ENCODE data around the gene ZNFX1.
"Not testable (repeated sequence)": the region's sequence is repeated elsewhere in the genome, so short reads cannot be mapped to it uniquely, and the experiment has no call there.

The ZNFX1 gene

DNA sequence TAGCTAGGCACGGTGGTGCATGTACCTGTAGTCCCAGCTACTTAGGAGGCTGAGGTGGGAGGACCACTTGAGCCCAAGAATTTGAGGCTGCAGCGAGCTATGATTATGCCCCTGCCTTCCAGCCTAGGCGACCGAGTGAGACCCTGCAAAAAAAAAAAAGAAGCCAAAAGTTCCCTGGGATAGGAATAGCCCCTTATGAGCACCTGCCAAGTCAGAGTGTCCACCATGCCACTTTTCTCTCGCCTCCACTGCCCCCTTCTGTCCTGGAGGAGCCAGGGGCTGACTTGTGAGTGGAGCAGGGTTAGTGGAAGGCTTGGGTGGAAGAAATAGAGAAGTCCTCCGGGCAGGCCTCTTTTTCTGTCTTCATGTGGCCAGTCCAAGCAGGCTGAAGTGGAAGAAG lies 70.8 kb downstream of the ZNFX1 start:
- DNase-seq, result peak; percentile 66

DNA sequence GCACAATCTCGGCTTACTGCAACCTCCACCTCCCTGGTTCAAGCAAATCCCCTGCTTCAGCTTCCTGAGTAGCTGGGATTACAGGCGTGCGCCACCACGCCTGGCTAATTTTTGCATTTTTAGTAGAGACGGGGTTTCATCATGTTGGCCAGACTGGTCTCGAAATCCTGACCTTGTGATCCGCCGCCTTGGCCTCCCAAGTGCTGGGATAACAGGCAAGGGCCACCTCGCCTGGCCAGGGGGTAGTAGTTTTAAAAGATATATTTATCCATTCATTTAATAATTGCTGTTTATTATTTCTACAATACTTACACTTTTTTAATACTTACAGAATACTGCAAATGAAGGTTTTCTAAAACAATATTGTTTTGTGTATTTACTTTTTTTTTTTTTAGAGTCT lies 74.1 kb downstream of the ZNFX1 start:
- DNase-seq, result no peak

DNA sequence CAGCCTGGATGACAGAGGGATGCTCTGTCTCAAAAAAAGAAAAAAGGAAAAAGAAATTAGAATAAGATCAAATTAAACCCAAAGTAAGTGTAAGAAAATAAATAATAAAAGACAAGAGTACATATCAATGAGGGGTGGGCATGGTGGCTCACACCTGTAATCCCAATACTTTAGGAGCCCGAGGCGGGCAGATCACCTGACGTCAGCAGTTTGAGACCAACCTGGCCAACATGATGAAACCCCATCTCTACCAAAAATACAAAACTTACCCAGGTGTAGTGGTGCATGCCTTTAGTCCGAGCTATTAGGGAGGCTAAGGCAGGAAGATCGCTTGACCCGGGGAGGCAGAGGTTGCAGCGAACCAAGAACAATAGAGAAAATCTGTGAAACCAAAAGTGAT lies 74.8 kb downstream of the ZNFX1 start:
- DNase-seq, result no peak

DNA sequence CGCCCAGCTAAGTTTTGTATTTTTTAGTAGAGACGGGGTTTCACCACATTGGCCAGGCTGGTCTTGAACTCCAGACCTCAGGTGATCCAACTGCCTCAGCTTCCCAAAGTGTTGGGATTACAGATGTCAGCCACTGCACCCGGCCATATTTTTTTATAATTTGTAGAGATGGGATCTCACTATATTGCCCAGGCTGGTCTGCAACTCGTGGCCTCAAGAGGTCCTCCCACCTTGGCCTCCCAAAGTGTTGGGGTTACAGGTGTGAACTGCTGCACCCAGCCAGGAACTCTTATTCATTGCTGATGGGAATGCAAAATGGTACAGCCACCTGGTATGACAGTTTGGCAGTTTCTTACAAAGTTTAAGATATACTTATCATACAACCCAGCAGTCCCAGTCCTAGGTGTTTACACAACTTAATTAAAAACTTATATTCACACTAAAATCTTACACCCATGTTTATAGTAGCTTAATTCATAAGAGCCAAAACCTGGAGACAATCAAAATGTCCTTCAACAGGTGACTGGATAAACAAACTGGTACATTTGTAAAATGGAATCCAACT lies 78.0 kb downstream of the ZNFX1 start:
- DNase-seq, result no peak

DNA sequence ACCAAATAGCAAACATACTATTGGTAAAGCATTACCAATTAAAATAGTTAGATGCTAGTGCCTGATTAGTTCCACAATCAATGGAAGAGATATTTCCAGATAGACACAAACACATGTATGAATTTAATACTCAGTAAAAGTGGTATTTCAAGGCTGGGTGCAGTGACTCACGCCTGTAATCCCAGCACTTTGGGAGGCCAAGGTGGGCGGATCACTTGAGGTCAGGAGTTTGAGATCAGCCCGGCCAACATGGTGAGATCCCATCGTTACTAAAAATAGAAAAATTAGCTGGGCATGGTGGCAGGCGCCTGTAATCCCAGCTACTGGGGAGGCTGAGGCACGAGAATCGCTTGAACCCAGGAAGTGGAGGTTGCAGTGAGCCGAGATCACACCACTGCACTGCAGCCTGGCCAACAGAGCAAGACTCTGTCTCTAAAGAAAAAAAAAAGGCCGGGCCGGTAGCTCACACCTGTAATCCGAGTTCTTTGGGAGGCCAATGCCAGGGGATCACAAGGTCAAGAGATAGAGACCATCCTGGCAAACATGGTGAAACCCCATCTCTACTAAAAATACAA lies 84.8 kb downstream of the ZNFX1 start:
- not testable (repeated sequence) for DNase-seq

Data from hematopoietic multipotent progenitor cell treated with erythropoietin and hydrocortisone succinate and interleukin-3 and kit ligand, for 4 days (in vitro differentiated cells).